BJ (cell line): Measurements from ENCODE around the gene PARD3. TPM values are rescaled to one million over a fixed set of nuclear protein-coding genes. Genes with fewer than 3 reads are reported as not detected.

ENCODE experiments used
- CTCF ChIA-PET: fragments of 350-600 bp; formaldehyde crosslinking; extraction: SDS; loops from one replicate; lab custom pipeline; 2021; ENCODE audit warnings: antibody characterized with exemption, inconsistent platforms; lab: Yijun Ruan, JAX
- POLR2A ChIA-PET: fragments of 300-600 bp; sonication (Branson Sonifier 250); formaldehyde crosslinking; extraction: SDS; loops from one replicate; lab custom pipeline; 2021; ENCODE audit warnings: antibody characterized with exemption; lab: Charles Lee
- DNase-seq: peaks from one replicate; pipeline ENCODE4 v3.0.0-alpha.2; 2011; ENCODE audit warnings: low read depth
- H3K27me3 ChIP-seq: 2 replicates; pipeline ENCODE4 v1.6.0; 2011; ENCODE audit warnings: low read length; ENCODE audit not compliant: control insufficient read depth, insufficient read depth
- H3K36me3 ChIP-seq: 2 replicates; pipeline ENCODE4 v1.5.1; 2011; ENCODE audit warnings: low read length; ENCODE audit not compliant: control insufficient read depth, insufficient read depth
- H3K4me3 ChIP-seq: 2 replicates; pipeline ENCODE4 v1.5.1; 2011; ENCODE audit warnings: low read depth, mild to moderate bottlenecking, control low read depth, low read length
- CTCF ChIP-seq: IDR thresholded peaks from 2 replicates; pipeline ENCODE4 v1.5.1; 2011; ENCODE audit warnings: low read depth, mild to moderate bottlenecking, control low read depth, inconsistent platforms, low read length, moderate library complexity; ENCODE audit not compliant: insufficient read depth
- polyA plus RNA-seq: library from polyadenylated mRNA; depleted of rRNA; stranded (reverse); fragments of >200 nt; gene quantifications from 2 replicates; pipeline ENCODE4 v1.2.3, GENCODE V29; 2011

PARD3 gene
- polyA plus RNA-seq, 1 experiment, result 17.7 TPM

- Histone ChIP-seq H3K4me3 (no peak overlapping the region), H3K36me3 (no peaks in the 10 kb centered on the region), H3K27me3 (no peaks in the 10 kb centered on the region)
- POLR2A ChIA-PET, result no interaction called here
- CTCF ChIA-PET, result no interaction called here
- no peak for TF ChIP-seq CTCF
- no peak for DNase-seq
These were observed 156.2 kb downstream of the PARD3 start for GRCh38 chr10:34658934-34659333.

GRCh38 chr10:34656661-34657060 lies 158.4 kb downstream of the PARD3 start:
- H3K27me3 ChIP-seq, result no peaks in the 10 kb centered on the region
- H3K4me3 ChIP-seq, result no peak overlapping the region
- CTCF ChIA-PET, result interaction anchor here (1.2 to 3.3 kb wide), 6 partner anchors 10 to 370 kb away, joined by 3 to 20 read pairs (median 5); no protein-coding TSS in a partner anchor
- no peaks in the 10 kb centered on the region for H3K36me3 ChIP-seq
- POLR2A ChIA-PET, result no interaction called here
- TF ChIP-seq CTCF, result no peak
- no peak for DNase-seq

GRCh38 chr10:34655286-34656170 lies 159.6 kb downstream of the PARD3 start:
- ChIA-PET CTCF (interaction anchor here (0.6 to 3.3 kb wide), 15 partner anchors 8 to 381 kb away, joined by 3 to 20 read pairs (median 4); no protein-coding TSS in a partner anchor), POLR2A (interaction anchor here (0.6 kb wide), 1 partner anchor 1633 kb away, joined by 3 read pairs; no protein-coding TSS in a partner anchor)
- Histone ChIP-seq H3K4me3 (no peak overlapping the region), H3K36me3 (no peaks in the 10 kb centered on the region), H3K27me3 (no peaks in the 10 kb centered on the region)
- DNase-seq, result peak; percentile 41
- TF ChIP-seq CTCF, result peak; percentile 76

GRCh38 chr10:34654211-34654610 lies 160.9 kb downstream of the PARD3 start:
- ChIA-PET CTCF (interaction anchor here (0.6 to 3.3 kb wide), 4 partner anchors 9 to 1297 kb away, joined by 4 to 20 read pairs (median 4); no protein-coding TSS in a partner anchor), POLR2A (no interaction called here)
- no peak for TF ChIP-seq CTCF
- Histone ChIP-seq H3K27me3 (no peaks in the 10 kb centered on the region), H3K36me3 (no peaks in the 10 kb centered on the region), H3K4me3 (no peak overlapping the region)
- DNase-seq, result no peak

GRCh38 chr10:34653530-34653929 lies 161.6 kb downstream of the PARD3 start:
- ChIA-PET CTCF (no interaction called here), POLR2A (no interaction called here)
- Histone ChIP-seq H3K27me3 (no peaks in the 10 kb centered on the region), H3K4me3 (no peak overlapping the region), H3K36me3 (no peaks in the 10 kb centered on the region)
- DNase-seq, result no peak
- TF ChIP-seq CTCF, result no peak
